Measurements from ENCODE around the gene GDF7. TPM values are rescaled to one million over a fixed set of nuclear protein-coding genes. Genes with fewer than 3 reads are reported as not detected.

The GDF7 gene
- total RNA-seq, 1 donor from 2014 or later = 12.8 TPM

DNA sequence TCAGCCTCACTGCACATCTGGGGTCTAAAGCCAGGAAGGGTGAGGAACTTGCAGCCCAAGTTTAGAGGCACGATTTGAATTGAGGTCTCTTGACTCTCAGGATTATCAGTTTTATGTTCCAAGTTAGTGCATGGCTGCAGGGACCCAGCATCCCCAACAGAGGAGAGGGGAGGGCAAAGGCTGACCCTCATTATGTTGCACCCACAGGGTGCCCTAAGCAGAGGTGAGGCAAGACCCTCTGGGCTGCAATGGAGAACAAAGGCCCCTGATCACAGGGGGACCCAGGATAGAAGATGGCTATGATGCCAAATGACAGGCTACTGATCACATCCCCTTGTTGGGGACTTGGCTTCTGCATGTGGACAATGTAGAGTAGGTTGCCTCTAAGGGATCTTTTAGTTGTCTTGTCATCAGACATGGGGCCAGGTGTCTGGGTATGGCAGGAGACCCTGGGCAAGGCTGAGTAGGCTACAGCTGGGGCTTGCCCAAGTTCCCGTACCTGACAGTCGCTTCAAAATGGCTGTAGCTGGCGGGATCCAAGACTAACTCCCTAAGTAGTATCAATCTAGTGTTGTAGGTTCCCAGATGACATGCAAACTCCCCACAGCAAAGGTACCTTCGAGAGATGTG is 4.5 kb upstream of the GDF7 start:
- no peaks in the 10 kb centered on the region for H3K9me3 Mint-ChIP-seq (ENCODE audit: low read depth)
- no peaks in the 10 kb centered on the region for H3K36me3 Mint-ChIP-seq (ENCODE audit: low read depth)
- H3K4me1 Mint-ChIP-seq (ENCODE audit: low read depth) = peaks cover 22% of the 10 kb centered on the region
- DNase-seq (ENCODE audit: low spot score) = no peak
- H3K27me3 Mint-ChIP-seq (ENCODE audit: low read depth) = peaks cover 48% of the 10 kb centered on the region
- no peak overlapping the region for H3K4me3 Mint-ChIP-seq (ENCODE audit: unreplicated experiment)
- TF ChIP-seq, protein P1, sequence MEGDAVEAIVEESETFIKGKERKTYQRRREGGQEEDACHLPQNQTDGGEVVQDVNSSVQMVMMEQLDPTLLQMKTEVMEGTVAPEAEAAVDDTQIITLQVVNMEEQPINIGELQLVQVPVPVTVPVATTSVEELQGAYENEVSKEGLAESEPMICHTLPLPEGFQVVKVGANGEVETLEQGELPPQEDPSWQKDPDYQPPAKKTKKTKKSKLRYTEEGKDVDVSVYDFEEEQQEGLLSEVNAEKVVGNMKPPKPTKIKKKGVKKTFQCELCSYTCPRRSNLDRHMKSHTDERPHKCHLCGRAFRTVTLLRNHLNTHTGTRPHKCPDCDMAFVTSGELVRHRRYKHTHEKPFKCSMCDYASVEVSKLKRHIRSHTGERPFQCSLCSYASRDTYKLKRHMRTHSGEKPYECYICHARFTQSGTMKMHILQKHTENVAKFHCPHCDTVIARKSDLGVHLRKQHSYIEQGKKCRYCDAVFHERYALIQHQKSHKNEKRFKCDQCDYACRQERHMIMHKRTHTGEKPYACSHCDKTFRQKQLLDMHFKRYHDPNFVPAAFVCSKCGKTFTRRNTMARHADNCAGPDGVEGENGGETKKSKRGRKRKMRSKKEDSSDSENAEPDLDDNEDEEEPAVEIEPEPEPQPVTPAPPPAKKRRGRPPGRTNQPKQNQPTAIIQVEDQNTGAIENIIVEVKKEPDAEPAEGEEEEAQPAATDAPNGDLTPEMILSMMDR (IDR thresholded peaks at IDR 0.05) = no peak
- no peak overlapping the region for H3K27ac Mint-ChIP-seq (ENCODE audit: unreplicated experiment)

DNA sequence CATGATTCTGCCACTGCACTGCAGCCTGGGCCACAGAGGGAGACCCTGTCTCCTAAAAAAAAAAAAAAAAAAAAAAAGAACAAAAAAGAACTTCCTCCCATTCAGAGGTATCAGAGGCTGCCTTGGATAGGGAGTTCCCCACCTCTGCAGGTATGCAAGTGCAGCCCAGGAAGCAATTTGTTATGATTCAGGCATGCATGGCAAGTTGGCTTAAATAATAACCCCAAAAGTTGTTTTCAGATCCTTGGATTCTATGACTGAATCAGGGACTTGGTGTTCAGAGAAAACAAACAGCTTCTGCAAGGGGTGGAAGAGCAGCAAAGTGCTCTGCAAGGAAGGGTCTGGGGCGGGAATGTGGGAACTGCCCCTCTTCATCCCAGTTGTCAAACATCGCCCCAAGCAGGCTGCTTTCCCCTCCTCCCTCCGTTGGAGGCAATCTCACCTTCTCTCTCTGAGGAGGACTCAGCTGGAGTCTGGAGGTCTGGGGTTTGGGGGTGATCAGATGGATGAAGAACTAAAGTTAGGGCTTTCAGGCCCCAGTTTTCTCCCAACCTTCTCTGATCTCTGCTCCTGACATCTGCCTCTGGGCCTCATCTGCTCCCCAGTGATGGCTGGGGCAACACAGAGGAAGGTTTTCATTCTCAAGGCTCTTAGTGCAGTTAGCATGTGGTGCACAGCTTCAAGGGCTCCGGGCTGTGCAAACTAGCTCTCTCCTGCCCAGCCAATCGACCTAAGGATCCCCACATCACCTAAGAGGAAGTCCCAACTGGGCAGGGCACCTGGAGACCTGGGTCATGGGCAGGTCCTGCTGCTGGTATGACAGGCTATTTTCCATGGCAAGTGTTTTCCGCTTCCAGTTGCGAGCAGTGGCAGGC is 3.5 kb upstream of the GDF7 start:
- Mint-ChIP-seq H3K9me3 (ENCODE audit: low read depth) (no peaks in the 10 kb centered on the region), H3K27ac (ENCODE audit: unreplicated experiment) (no peak overlapping the region), H3K4me1 (ENCODE audit: low read depth) (peaks cover 30% of the 10 kb centered on the region), H3K36me3 (ENCODE audit: low read depth) (peaks cover 2% of the 10 kb centered on the region), H3K27me3 (ENCODE audit: low read depth) (peaks cover 43% of the 10 kb centered on the region), H3K4me3 (ENCODE audit: unreplicated experiment) (no peak overlapping the region)
- TF ChIP-seq, protein P1 (IDR thresholded peaks at IDR 0.05) = no peak
- DNase-seq (ENCODE audit: low spot score) = no peak

- no peak overlapping the region for H3K27ac Mint-ChIP-seq (ENCODE audit: unreplicated experiment)
- no peak for DNase-seq (ENCODE audit: low spot score)
- H3K9me3 Mint-ChIP-seq (ENCODE audit: low read depth) = no peaks in the 10 kb centered on the region
- H3K4me1 Mint-ChIP-seq (ENCODE audit: low read depth) = peaks cover 33% of the 10 kb centered on the region
- H3K27me3 Mint-ChIP-seq (ENCODE audit: low read depth) = peaks cover 38% of the 10 kb centered on the region
- no peak overlapping the region for H3K4me3 Mint-ChIP-seq (ENCODE audit: unreplicated experiment)
- TF ChIP-seq, protein P1 (IDR thresholded peaks at IDR 0.05) = no peak
- H3K36me3 Mint-ChIP-seq (ENCODE audit: low read depth) = peaks cover 2% of the 10 kb centered on the region
Observed at GRCh38 chr2:20664071-20664390, 2.9 kb upstream of the GDF7 start.

DNA sequence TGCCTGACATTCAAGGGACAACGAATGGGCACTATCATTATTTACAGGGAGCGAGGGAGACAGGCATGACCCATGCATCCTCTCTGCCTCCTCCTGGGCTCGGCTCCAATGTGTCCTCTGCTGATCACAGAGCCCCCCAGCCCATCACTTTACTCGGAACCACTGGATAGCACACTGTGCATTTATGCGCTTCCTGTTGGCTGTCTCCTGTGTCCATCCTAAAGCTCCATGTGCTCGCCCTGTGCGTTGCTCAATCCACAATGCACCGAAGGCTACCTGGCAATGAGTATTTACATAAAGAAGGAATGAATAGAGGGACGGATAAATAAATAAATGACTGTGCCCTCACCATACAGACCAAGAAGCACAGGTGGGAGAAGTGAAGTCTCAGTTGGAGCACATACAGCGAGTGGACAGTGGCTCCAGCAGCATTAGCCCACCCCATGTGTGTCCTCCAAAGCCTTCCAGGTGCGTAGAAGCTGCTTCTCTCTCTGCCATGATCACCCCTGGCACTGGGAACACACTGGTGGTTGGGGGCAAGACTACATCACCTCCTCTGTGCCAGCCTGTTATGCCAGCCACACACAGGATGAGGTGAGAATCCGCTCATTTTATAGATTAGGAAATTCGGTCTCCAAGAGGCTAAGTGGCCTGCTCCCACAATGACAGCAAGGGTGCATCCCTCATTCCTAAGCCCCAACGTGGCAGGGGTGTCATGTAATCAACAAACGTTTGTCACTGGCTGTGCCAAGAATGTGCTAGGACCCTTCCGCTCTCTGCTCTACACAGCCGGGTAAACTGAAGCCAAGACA is 2.3 kb upstream of the GDF7 start:
- Mint-ChIP-seq H3K27me3 (ENCODE audit: low read depth) (peaks cover 39% of the 10 kb centered on the region), H3K4me3 (ENCODE audit: unreplicated experiment) (peak overlapping the region; percentile 77), H3K4me1 (ENCODE audit: low read depth) (peaks cover 39% of the 10 kb centered on the region), H3K27ac (ENCODE audit: unreplicated experiment) (no peak overlapping the region), H3K9me3 (ENCODE audit: low read depth) (no peaks in the 10 kb centered on the region), H3K36me3 (ENCODE audit: low read depth) (peaks cover 2% of the 10 kb centered on the region)
- DNase-seq (ENCODE audit: low spot score) = no peak
- TF ChIP-seq, protein P1 (IDR thresholded peaks at IDR 0.05) = no peak
